Choroid plexus epithelial cell (primary cell): ENCODE results near the gene FAM32A.

Experiments used
- DNase-seq: peaks from one replicate; pipeline ENCODE4 v3.0.0-alpha.2; 2010; ENCODE audit warnings: low read depth
- H3K4me3 ChIP-seq: 2 replicates; pipeline ENCODE4 v1.5.1; 2011; ENCODE audit warnings: low read depth, mild to moderate bottlenecking, control low read depth, low read length, moderate library complexity
- TF ChIP-seq, protein P1 (sequence below): conservative IDR thresholded peaks from 2 replicates; pipeline ENCODE4 v1.5.1; 2011; ENCODE audit warnings: low read depth, mild to moderate bottlenecking, control low read depth, inconsistent platforms, low read length, moderate library complexity

The FAM32A gene

DNA sequence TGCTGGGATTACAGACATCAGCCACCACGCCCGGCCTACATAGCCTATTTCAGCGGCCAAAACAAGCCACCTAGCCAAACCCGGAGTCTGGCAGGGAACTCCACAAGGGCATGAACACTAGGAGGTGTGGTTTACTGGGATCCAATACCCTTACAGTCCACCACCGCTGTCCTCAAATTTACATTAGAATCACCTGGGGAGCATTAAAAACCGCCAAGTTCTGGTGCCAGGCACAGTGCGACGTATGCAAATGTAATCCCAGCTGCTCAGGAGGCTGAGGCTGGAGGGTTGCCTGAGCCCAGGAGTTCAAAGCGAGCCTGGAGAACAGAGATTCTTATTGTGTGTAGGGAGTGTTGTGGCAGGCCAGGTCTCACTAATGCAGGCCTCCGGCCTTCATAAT, 8.3 kb downstream of the FAM32A start:
- TF ChIP-seq, protein P1, sequence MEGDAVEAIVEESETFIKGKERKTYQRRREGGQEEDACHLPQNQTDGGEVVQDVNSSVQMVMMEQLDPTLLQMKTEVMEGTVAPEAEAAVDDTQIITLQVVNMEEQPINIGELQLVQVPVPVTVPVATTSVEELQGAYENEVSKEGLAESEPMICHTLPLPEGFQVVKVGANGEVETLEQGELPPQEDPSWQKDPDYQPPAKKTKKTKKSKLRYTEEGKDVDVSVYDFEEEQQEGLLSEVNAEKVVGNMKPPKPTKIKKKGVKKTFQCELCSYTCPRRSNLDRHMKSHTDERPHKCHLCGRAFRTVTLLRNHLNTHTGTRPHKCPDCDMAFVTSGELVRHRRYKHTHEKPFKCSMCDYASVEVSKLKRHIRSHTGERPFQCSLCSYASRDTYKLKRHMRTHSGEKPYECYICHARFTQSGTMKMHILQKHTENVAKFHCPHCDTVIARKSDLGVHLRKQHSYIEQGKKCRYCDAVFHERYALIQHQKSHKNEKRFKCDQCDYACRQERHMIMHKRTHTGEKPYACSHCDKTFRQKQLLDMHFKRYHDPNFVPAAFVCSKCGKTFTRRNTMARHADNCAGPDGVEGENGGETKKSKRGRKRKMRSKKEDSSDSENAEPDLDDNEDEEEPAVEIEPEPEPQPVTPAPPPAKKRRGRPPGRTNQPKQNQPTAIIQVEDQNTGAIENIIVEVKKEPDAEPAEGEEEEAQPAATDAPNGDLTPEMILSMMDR, result no peak
- no peak overlapping the region for H3K4me3 ChIP-seq
- no peak for DNase-seq

DNA sequence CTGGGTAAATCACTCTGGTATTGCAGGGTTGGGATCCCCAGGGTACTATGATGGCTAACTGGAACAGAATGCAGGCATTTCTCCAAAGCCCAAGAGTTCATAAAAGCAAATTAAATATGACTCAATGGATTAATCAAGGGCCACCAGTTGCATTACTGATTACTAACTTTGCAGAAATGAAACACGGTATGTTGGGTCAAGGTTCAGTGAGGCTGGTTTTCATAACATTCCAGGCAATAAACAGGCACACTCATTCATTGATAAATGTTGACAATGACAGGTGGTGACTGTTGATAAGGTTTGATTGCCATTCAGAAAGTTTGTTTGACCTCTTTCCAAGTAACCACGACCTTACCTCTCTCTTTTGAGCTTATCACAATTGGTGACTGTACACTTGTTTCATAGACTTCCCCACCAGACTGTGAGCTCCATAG, 12.0 kb downstream of the FAM32A start:
- peak; percentile 63 for DNase-seq
- TF ChIP-seq, protein P1, result no peak
- H3K4me3 ChIP-seq, result peak overlapping the region; percentile 99

DNA sequence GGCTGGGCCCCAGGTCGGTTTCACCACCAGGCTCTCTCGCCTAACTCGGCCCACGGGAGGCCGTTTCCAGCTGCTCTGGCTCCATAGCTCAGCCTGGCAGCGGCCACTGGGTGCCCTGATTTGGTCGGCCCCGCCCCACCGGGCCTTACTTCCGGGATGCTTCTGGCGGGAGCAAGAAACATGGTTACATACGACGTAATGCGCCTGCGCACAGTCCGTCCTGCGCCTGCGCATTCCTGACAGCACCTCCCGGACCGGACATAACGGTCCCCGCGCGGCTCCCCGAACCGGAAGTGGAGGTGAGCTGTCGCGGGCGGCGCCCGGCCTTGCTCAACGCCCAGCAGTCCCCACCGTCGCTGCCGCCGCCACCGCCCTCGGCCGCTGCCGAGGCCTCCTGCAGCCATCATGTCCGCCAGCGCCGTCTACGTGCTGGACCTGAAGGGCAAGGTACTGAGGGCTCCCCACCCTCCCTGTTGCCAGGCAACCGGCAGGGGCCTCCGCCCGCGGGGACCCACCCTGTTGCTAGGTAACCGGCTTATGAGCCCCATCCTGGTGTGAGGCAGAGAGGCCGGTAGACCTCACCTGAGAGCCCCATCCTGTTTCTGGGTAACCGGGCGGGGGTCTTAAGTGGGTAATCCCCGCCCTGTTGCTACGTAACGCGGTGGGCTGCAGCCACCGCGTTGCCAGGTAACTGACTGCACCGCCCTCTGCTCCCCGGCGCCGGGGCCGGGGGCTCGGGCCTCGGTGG, 12.6 kb downstream of the FAM32A start, which contains the start of gene AP1M1:
Gene AP1M1 (plus strand): TSS at position 290 of the 748 bp plus-strand sequence. CDS start 116 bp downstream, at position 406.
- peak; percentile 97 for DNase-seq
- peak within 1 kb of the TSS; percentile 99 for H3K4me3 ChIP-seq
- TF ChIP-seq, protein P1, result no peak

DNA sequence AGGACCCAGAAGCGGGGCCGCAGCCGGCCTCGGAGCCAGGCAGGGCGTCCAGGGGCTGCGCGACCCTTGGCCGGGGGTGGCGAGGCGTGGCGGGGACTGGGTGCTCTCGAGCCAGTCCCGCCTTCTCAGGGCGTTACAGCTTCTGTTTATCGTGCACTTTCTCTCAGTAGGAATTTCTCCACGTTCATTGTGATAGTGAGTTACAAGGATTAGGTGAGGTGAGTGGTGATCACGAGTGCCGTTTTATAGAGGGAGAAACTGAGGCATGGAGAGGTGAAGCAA, 13.1 kb downstream of the FAM32A start:
- TF ChIP-seq, protein P1, result no peak
- DNase-seq, result no peak
- H3K4me3 ChIP-seq, result peak overlapping the region; percentile 99

DNA sequence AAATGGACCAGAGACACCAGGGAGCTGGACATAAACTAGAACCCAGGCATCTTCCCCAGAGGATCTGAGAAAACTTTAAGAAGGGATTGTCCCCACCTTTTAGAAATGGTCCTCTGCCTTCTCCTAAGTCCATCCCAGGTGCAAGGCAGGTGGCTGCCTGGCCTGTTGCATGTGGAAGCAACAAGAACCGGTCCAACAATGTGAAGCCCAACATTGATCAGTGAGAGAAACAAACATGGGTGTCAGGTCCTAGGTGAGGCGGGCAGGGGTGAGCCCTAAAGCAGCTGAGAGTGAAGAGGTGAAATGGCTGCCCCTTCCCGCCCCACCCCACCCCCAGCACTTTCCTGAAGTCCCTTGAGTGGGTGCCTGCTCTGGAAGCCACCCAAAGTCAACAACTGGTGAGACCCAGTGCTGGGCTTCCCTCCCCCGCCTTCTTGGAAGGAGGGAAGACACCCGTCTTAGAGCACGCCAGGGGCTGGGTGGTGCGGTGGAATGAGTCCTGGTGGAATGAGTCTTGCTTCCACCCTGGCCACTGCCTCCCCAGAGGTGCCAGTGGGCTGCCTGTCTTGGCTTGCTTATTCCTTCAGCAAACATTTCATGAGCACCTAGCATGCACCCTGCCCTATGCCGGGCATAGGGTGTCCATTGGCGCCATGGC, 14.2 kb downstream of the FAM32A start:
- DNase-seq, result no peak
- TF ChIP-seq, protein P1, result no peak
- H3K4me3 ChIP-seq, result peak overlapping the region; percentile 11

DNA sequence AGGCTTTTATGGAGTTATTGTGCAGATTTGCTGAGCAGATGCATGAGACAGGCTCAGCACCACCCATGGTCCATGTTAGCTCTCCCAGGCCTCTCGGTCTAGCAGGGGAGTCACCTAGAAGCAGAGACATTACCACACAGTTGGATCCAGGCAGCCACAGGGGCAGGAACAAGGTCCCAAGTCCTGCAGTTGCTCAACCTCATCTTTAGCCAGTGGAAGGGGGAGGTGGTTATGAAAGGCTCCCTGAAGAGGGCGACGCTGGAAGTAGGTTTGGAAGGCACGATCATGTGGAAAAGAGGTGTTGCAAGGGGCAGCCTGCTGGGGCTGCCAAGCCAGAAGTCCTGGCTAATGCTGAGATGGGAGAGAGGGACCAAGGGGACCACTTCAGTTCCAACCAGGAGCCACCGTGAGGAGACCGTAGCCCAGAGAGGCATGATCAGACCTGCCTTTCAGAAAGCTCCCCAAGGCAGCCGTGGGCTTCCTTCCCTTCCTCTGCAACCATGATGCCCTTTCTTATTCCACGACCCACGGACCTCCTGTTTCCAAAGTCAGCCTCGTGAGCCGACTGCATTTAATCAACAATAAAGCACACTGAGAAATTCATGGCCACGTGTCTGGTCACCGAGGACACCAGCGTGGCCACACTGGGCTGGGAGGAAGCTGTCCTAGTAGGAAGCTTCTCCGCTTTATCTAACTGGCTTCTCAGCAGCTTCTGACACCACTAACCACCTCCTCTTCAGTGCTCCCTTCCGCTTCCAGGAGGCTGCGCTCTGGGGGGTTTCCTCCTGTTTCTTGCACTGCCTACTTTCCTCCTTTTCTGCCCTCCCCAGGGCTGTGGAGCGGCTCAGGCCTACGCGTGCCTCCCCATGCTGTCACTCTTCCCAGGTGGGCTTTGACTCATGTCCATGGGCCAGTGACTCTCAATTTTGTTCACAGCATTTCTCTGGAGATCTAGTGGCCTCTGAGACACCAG, 15.1 kb downstream of the FAM32A start:
- H3K4me3 ChIP-seq, result no peak overlapping the region
- peak; percentile 71 for DNase-seq
- TF ChIP-seq, protein P1, result peak; percentile 25
